Kidney glomerular epithelial cell (primary cell): ENCODE results near the gene NTMT2.
"Not testable (repeated sequence)": the region's sequence is repeated elsewhere in the genome, so short reads cannot be mapped to it uniquely, and the experiment has no call there.

Experiments used
- DNase-seq: peaks from one replicate; lab custom pipeline; 2025; lab: John Stamatoyannopoulos, UW

Gene NTMT2

GRCh38 chr1:170145770-170146676 is at the start of gene NTMT2:
Gene NTMT2, plus strand, starts transcription at chr1:170145959. Its CDS starts 149 bp downstream, at chr1:170146108.
- no peak for DNase-seq

- DNase-seq = no peak
Observed at GRCh38 chr1:170095976-170096748, 49.6 kb upstream of the NTMT2 start.

GRCh38 chr1:170096806-170097340 is 48.9 kb upstream of the NTMT2 start:
- DNase-seq = no peak

GRCh38 chr1:170097449-170097948 is 48.3 kb upstream of the NTMT2 start:
- DNase-seq = no peak

GRCh38 chr1:170113140-170113539 is 32.6 kb upstream of the NTMT2 start:
- not testable (repeated sequence) for DNase-seq

- peak; percentile 9 for DNase-seq
Observed at GRCh38 chr1:170114906-170115305, 30.9 kb upstream of the NTMT2 start.

- DNase-seq = no peak
Observed at GRCh38 chr1:170122366-170122765, 23.4 kb upstream of the NTMT2 start.

- no peak for DNase-seq
Observed at GRCh38 chr1:170125269-170125668, 20.5 kb upstream of the NTMT2 start.

- DNase-seq = peak; percentile 79
Observed at GRCh38 chr1:170126696-170127095, 19.1 kb upstream of the NTMT2 start.

- DNase-seq = no peak
Observed at GRCh38 chr1:170131450-170131849, 14.3 kb upstream of the NTMT2 start.

- no peak for DNase-seq
Observed at GRCh38 chr1:170131984-170132383, 13.8 kb upstream of the NTMT2 start.

- DNase-seq = no peak
Observed at GRCh38 chr1:170133766-170134495, 11.8 kb upstream of the NTMT2 start.

- no peak for DNase-seq
Observed at GRCh38 chr1:170134521-170134920, 11.2 kb upstream of the NTMT2 start.

- no peak for DNase-seq
Observed at GRCh38 chr1:170140371-170140770, 5.4 kb upstream of the NTMT2 start.

- DNase-seq = no peak
Observed at GRCh38 chr1:170145061-170145460, 698 bp upstream of the NTMT2 start.

GRCh38 chr1:170146720-170147263 is 1.0 kb downstream of the NTMT2 start:
- DNase-seq = no peak

GRCh38 chr1:170149241-170149640 is 3.5 kb downstream of the NTMT2 start:
- no peak for DNase-seq

- DNase-seq = no peak
Observed at GRCh38 chr1:170150016-170150415, 4.3 kb downstream of the NTMT2 start.

- no peak for DNase-seq
Observed at GRCh38 chr1:170150921-170151320, 5.2 kb downstream of the NTMT2 start.

- no peak for DNase-seq
Observed at GRCh38 chr1:170153417-170153816, 7.7 kb downstream of the NTMT2 start.

GRCh38 chr1:170155055-170155454 is 9.3 kb downstream of the NTMT2 start:
- DNase-seq = no peak

- no peak for DNase-seq
Observed at GRCh38 chr1:170156594-170156993, 10.8 kb downstream of the NTMT2 start.
